ENCODE measurements around the gene HCN1. TPM values are rescaled to one million over a fixed set of nuclear protein-coding genes. Genes with fewer than 3 reads are reported as not detected.

HCN1 gene
- total RNA-seq, 1 donor from 2014 or later, result 0.56 TPM

DNA sequence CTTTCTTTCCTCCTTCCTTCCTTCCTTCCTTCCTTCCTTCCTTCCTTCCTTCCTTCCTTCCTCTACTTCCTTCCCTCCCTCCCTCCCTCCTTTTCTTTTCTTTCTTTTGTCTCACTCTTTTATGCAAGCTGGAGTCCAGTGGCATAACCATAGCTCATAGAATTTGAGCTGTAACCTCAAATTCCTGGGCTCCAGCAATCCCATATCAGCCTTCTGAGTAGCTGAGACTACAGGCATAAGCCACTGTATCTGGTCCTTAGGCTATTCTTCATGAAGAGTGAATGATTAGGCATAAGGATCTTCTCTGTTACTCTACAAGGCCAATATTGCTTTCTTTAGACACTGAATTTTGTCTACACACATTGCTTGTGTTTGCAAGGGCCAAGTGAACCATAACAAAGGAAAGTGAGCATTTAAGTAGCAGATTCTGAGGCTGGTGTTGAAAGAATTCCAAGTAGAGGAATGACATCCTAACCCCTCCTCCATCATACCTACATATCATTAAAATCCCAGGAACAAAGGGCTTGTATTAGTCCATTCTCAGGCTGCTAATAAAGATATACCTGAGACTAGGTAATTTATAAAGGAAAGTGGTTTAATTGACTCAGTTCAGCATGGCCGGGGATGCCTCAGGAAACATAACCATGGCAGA is 293.2 kb downstream of the HCN1 start:
- H3K27ac Mint-ChIP-seq (ENCODE audit: unreplicated experiment), result no peak overlapping the region

GRCh38 chr5:45399041-45399440 is 297.1 kb downstream of the HCN1 start:
- TF ChIP-seq CTCF (IDR thresholded peaks at IDR 0.05; ENCODE audit: partially characterized antibody, unreplicated experiment), result no peak
- Mint-ChIP-seq H3K9me3 (ENCODE audit: unreplicated experiment) (no peaks in the 10 kb centered on the region), H3K4me3 (ENCODE audit: unreplicated experiment) (no peak overlapping the region), H3K27me3 (ENCODE audit: unreplicated experiment) (no peaks in the 10 kb centered on the region), H3K36me3 (ENCODE audit: unreplicated experiment) (no peaks in the 10 kb centered on the region), H3K4me1 (ENCODE audit: low read depth, unreplicated experiment) (peaks cover 3% of the 10 kb centered on the region), H3K27ac (ENCODE audit: unreplicated experiment) (no peak overlapping the region)
- DNase-seq, result peak; percentile 21

More for the DNA sequence above, 293.2 kb downstream of the HCN1 start:
- DNase-seq, result no peak
- H3K36me3 Mint-ChIP-seq (ENCODE audit: unreplicated experiment), result no peaks in the 10 kb centered on the region
- no peak overlapping the region for H3K4me3 Mint-ChIP-seq (ENCODE audit: unreplicated experiment)
- H3K4me1 Mint-ChIP-seq (ENCODE audit: low read depth, unreplicated experiment), result peaks cover 3% of the 10 kb centered on the region
- H3K27me3 Mint-ChIP-seq (ENCODE audit: unreplicated experiment), result no peaks in the 10 kb centered on the region
- no peaks in the 10 kb centered on the region for H3K9me3 Mint-ChIP-seq (ENCODE audit: unreplicated experiment)
- TF ChIP-seq CTCF (IDR thresholded peaks at IDR 0.05; ENCODE audit: partially characterized antibody, unreplicated experiment), result no peak

DNA sequence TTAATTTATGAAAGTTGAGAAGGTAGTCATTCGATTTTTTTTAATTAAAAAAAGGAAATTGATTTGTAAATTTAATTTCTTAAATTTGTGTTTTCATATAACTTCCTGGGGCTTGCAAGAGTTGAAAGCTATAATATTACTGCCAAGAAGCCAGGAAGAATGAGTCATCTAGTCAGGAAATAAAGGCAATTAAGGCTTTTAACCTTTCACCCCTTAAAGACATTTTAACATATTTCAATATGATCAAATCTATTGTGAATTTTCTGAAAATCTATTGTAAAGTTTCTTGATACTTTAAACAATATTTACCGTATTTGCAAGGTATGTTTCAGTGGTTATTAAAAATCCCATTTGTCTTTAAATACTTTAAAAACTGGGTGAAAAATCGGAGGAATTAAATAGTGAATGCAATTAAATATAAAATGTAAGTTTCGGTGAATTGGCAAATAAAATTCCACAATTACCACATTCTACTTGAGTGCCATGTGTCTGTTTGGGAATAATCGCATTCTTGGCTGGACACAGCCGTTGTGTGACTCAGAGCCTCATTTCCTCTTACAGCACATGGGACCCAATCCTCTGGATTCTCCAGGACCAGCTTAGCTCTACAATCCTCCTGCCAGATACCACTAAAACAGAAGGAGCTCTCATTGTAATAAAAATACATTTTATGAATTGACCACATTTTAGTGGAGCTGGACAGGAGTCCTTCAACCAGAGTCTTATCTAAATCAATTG is 310.7 kb downstream of the HCN1 start:
- no peak for DNase-seq
- no peaks in the 10 kb centered on the region for H3K9me3 Mint-ChIP-seq (ENCODE audit: unreplicated experiment)
- H3K4me3 Mint-ChIP-seq (ENCODE audit: unreplicated experiment), result no peak overlapping the region
- no peak for TF ChIP-seq CTCF (IDR thresholded peaks at IDR 0.05; ENCODE audit: partially characterized antibody, unreplicated experiment)
- H3K36me3 Mint-ChIP-seq (ENCODE audit: unreplicated experiment), result no peaks in the 10 kb centered on the region
- no peaks in the 10 kb centered on the region for H3K27me3 Mint-ChIP-seq (ENCODE audit: unreplicated experiment)
- H3K4me1 Mint-ChIP-seq (ENCODE audit: low read depth, unreplicated experiment), result no peaks in the 10 kb centered on the region
- H3K27ac Mint-ChIP-seq (ENCODE audit: unreplicated experiment), result no peak overlapping the region

DNA sequence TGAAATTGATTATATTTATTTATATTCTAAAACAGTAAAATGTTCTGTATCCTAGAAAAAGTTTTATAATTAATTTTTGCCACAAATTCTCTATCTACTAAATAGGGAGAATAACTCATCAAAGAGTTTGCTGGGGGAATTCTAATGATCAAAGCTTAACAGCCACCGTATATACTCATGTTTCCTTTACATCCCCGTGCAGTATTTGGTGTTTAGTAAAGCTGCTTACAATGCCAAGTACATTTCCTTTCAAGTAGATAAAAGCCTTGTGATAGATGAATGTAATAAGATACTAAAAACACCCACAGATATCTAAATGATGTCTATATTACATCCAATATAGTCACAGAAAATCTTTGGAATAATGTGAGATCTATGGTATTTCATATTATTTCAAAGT is 312.2 kb downstream of the HCN1 start:
- no peak for TF ChIP-seq CTCF (IDR thresholded peaks at IDR 0.05; ENCODE audit: partially characterized antibody, unreplicated experiment)
- no peak for DNase-seq
- no peaks in the 10 kb centered on the region for H3K36me3 Mint-ChIP-seq (ENCODE audit: unreplicated experiment)
- no peaks in the 10 kb centered on the region for H3K27me3 Mint-ChIP-seq (ENCODE audit: unreplicated experiment)
- H3K9me3 Mint-ChIP-seq (ENCODE audit: unreplicated experiment), result no peaks in the 10 kb centered on the region
- no peak overlapping the region for H3K27ac Mint-ChIP-seq (ENCODE audit: unreplicated experiment)
- H3K4me1 Mint-ChIP-seq (ENCODE audit: low read depth, unreplicated experiment), result no peaks in the 10 kb centered on the region
- H3K4me3 Mint-ChIP-seq (ENCODE audit: unreplicated experiment), result no peak overlapping the region

DNA sequence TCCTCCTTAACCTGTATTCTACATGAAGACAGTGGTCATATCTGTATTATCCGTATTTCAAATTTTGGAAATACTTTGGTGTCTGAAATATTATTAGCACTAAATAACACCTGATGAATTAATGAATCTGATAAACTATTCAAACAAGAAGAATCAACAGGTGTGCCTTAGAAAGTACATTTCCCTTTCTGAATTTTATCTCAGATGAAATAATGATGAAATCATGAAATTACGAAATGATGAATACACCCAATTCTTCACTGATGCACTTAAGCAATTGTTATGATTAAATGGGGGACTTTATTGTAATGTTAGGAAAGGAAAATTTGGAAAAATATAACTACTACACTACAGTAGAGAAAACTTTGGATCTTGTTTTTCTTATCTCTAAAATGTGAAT is 313.6 kb downstream of the HCN1 start:
- Mint-ChIP-seq H3K27me3 (ENCODE audit: unreplicated experiment) (no peaks in the 10 kb centered on the region), H3K9me3 (ENCODE audit: unreplicated experiment) (no peaks in the 10 kb centered on the region), H3K4me3 (ENCODE audit: unreplicated experiment) (no peak overlapping the region), H3K4me1 (ENCODE audit: low read depth, unreplicated experiment) (no peaks in the 10 kb centered on the region), H3K36me3 (ENCODE audit: unreplicated experiment) (no peaks in the 10 kb centered on the region), H3K27ac (ENCODE audit: unreplicated experiment) (no peak overlapping the region)
- no peak for TF ChIP-seq CTCF (IDR thresholded peaks at IDR 0.05; ENCODE audit: partially characterized antibody, unreplicated experiment)
- DNase-seq, result no peak
